Measurements from ENCODE around the gene MAPK13. TPM values are rescaled to one million over a fixed set of nuclear protein-coding genes. Genes with fewer than 3 reads are reported as not detected.
A peak's percentile ranks its signal among the peaks of the same experiment; 100 is the strongest.

Gene MAPK13
- total RNA-seq, 8 experiments from 2014 or later, result 0.42 to 6.8 (median 0.90) TPM

- no peak for ATAC-seq (replicated peaks in 6 of 8)
- peak overlapping the region; percentile 27 to 35 for H3K27ac ChIP-seq
- in situ Hi-C loops (cut with MboI; ENCODE audit: low pct_unique_long_range_greater_than_20kb in 2 of 9, low sequenced_read_pairs in 9 of 9, unreplicated experiment in 9 of 9), result loop anchor here in 4 of 9 experiments (10.0 to 25.0 kb wide), 2 partner anchors 52 to 230 kb away; no protein-coding TSS in a partner anchor
- peaks cover 35 to 38% of the 10 kb centered on the region in 2 donors for H3K4me1 ChIP-seq (replicated peaks in 1 of 2)
- 100% methylated on average over 1 of the region's 5 CpGs; no CpG with 5 or more reads in 9 of the 10 experiments for WGBS, 10 experiments
- no peak overlapping the region for H3K4me3 ChIP-seq
Observed at GRCh38 chr6:36132246-36132895, 2.1 kb downstream of the MAPK13 start.

GRCh38 chr6:36133148-36133547, 2.8 kb downstream of the MAPK13 start:
- H3K27ac ChIP-seq, result peak overlapping the region in 1 of 2 donors; percentile 35
- in situ Hi-C loops (cut with MboI; ENCODE audit: low pct_unique_long_range_greater_than_20kb in 2 of 9, low sequenced_read_pairs in 9 of 9, unreplicated experiment in 9 of 9), result loop anchor here in 4 of 9 experiments (10.0 to 25.0 kb wide), 2 partner anchors 52 to 229 kb away; no protein-coding TSS in a partner anchor
- WGBS, 10 experiments, result 77 to 100% (median 93%) methylated on average over 1 to 3 of the region's 4 CpGs; no CpG with 5 or more reads in 3 of the 10 experiments
- no peak for ATAC-seq (replicated peaks in 6 of 8)
- H3K4me3 ChIP-seq, result no peak overlapping the region
- peaks cover 35 to 38% of the 10 kb centered on the region in 2 donors for H3K4me1 ChIP-seq (replicated peaks in 1 of 2)

- 60 to 100% (median 96%) methylated on average over 1 to 2 of the region's 4 CpGs; no CpG with 5 or more reads in 2 of the 10 experiments for WGBS, 10 experiments
- H3K27ac ChIP-seq, result no peak overlapping the region
- ATAC-seq (replicated peaks in 6 of 8), result no peak
- peaks cover 35 to 38% of the 10 kb centered on the region in 2 donors for H3K4me1 ChIP-seq (replicated peaks in 1 of 2)
- no peak overlapping the region for H3K4me3 ChIP-seq
- in situ Hi-C loops (cut with MboI; ENCODE audit: low pct_unique_long_range_greater_than_20kb in 2 of 9, low sequenced_read_pairs in 9 of 9, unreplicated experiment in 9 of 9), result loop anchor here in 4 of 9 experiments (10.0 to 25.0 kb wide), 2 partner anchors 51 to 228 kb away; no protein-coding TSS in a partner anchor
Observed at GRCh38 chr6:36133912-36134311, 3.6 kb downstream of the MAPK13 start.

GRCh38 chr6:36135053-36135731, 4.9 kb downstream of the MAPK13 start:
- ATAC-seq (replicated peaks in 6 of 8), result no peak
- in situ Hi-C loops (cut with MboI; ENCODE audit: low pct_unique_long_range_greater_than_20kb in 2 of 9, low sequenced_read_pairs in 9 of 9, unreplicated experiment in 9 of 9), result loop anchor here in 4 of 9 experiments (10.0 to 25.0 kb wide), 2 partner anchors 50 to 227 kb away; no protein-coding TSS in a partner anchor
- WGBS, 10 experiments, result 46 to 100% (median 95%) methylated on average over 1 to 8 of the region's 13 CpGs; no CpG with 5 or more reads in 2 of the 10 experiments

GRCh38 chr6:36136034-36136433, 5.7 kb downstream of the MAPK13 start:
- in situ Hi-C loops (cut with MboI; ENCODE audit: low pct_unique_long_range_greater_than_20kb in 2 of 9, low sequenced_read_pairs in 9 of 9, unreplicated experiment in 9 of 9), result loop anchor here in 4 of 9 experiments (10.0 to 25.0 kb wide), 2 partner anchors 49 to 226 kb away; no protein-coding TSS in a partner anchor
- no peak for ATAC-seq (replicated peaks in 6 of 8)
- Histone ChIP-seq H3K27ac (no peak overlapping the region), H3K4me3 (no peak overlapping the region), H3K4me1 (replicated peaks in 1 of 2) (peaks cover 22 to 24% of the 10 kb centered on the region in 2 donors)
- WGBS, 10 experiments, result 0 to 60% (median 20%) methylated on average over 1 of the region's 2 CpGs; no CpG with 5 or more reads in 7 of the 10 experiments

More at GRCh38 chr6:36135053-36135731, 4.9 kb downstream of the MAPK13 start:
- H3K27ac ChIP-seq, result no peak overlapping the region
- H3K4me3 ChIP-seq, result no peak overlapping the region
- H3K4me1 ChIP-seq (replicated peaks in 1 of 2), result peaks cover 31% of the 10 kb centered on the region in 2 donors

- H3K27ac ChIP-seq, result no peak overlapping the region
- no peak overlapping the region for H3K4me3 ChIP-seq
- ATAC-seq (replicated peaks in 6 of 8), result no peak
- WGBS, 10 experiments, result 79 to 100% (median 85%) methylated on average over 1 to 8 of the region's 12 CpGs; no CpG with 5 or more reads in 7 of the 10 experiments
- in situ Hi-C loops (cut with MboI; ENCODE audit: low pct_unique_long_range_greater_than_20kb in 2 of 9, low sequenced_read_pairs in 9 of 9, unreplicated experiment in 9 of 9), result loop anchor here in 4 of 9 experiments (10.0 to 25.0 kb wide), 2 partner anchors 48 to 226 kb away; no protein-coding TSS in a partner anchor
- peaks cover 17 to 19% of the 10 kb centered on the region in 2 donors for H3K4me1 ChIP-seq (replicated peaks in 1 of 2)
Observed at GRCh38 chr6:36136551-36136950, 6.2 kb downstream of the MAPK13 start.

- ATAC-seq (replicated peaks in 6 of 8), result no peak
- 80 to 90% methylated on average over 3 to 9 of the region's 15 CpGs; no CpG with 5 or more reads in 8 of the 10 experiments for WGBS, 10 experiments
- in situ Hi-C loops (cut with MboI; ENCODE audit: low pct_unique_long_range_greater_than_20kb in 2 of 9, low sequenced_read_pairs in 9 of 9, unreplicated experiment in 9 of 9), result loop anchor here in 4 of 9 experiments (10.0 to 25.0 kb wide), 2 partner anchors 46 to 224 kb away; no protein-coding TSS in a partner anchor
- Histone ChIP-seq H3K4me3 (no peak overlapping the region), H3K27ac (no peak overlapping the region), H3K4me1 (replicated peaks in 1 of 2) (no peaks in the 10 kb centered on the region)
Observed at GRCh38 chr6:36138667-36139066, 8.4 kb downstream of the MAPK13 start.

- no peaks in the 10 kb centered on the region for H3K4me1 ChIP-seq (replicated peaks in 1 of 2)
- in situ Hi-C loops (cut with MboI; ENCODE audit: low pct_unique_long_range_greater_than_20kb in 2 of 9, low sequenced_read_pairs in 9 of 9, unreplicated experiment in 9 of 9), result loop anchor here in 4 of 9 experiments (10.0 to 25.0 kb wide), 2 partner anchors 45 to 223 kb away; no protein-coding TSS in a partner anchor
- no peak overlapping the region for H3K4me3 ChIP-seq
- WGBS, 10 experiments, result 0 to 100% (median 55%) methylated on average over 1 to 5 of the region's 7 CpGs; no CpG with 5 or more reads in 4 of the 10 experiments
- peak in 4 of 8 experiments; percentile 8 to 76 (median 38) for ATAC-seq (replicated peaks in 6 of 8)
- H3K27ac ChIP-seq, result no peak overlapping the region
Observed at GRCh38 chr6:36139431-36139830, 9.1 kb downstream of the MAPK13 start.

GRCh38 chr6:36139991-36140710, 9.8 kb downstream of the MAPK13 start:
- Histone ChIP-seq H3K4me1 (replicated peaks in 1 of 2) (no peaks in the 10 kb centered on the region), H3K4me3 (no peak overlapping the region), H3K27ac (no peak overlapping the region)
- WGBS, 10 experiments, result 20 to 96% (median 41%) methylated on average over 1 to 6 of the region's 8 CpGs; no CpG with 5 or more reads in 3 of the 10 experiments
- in situ Hi-C loops (cut with MboI; ENCODE audit: low pct_unique_long_range_greater_than_20kb in 2 of 9, low sequenced_read_pairs in 9 of 9, unreplicated experiment in 9 of 9), result loop anchor here in 4 of 9 experiments (10.0 to 25.0 kb wide), 2 partner anchors 45 to 222 kb away; no protein-coding TSS in a partner anchor
- peak in 2 of 8 experiments; percentile 62 to 68 for ATAC-seq (replicated peaks in 6 of 8)

GRCh38 chr6:36141091-36141490, 10.8 kb downstream of the MAPK13 start:
- 90 to 100% methylated on average over 1 to 2 of the region's 4 CpGs; no CpG with 5 or more reads in 8 of the 10 experiments for WGBS, 10 experiments
- no peak overlapping the region for H3K4me3 ChIP-seq
- in situ Hi-C loops (cut with MboI; ENCODE audit: low pct_unique_long_range_greater_than_20kb in 2 of 9, low sequenced_read_pairs in 9 of 9, unreplicated experiment in 9 of 9), result loop anchor here in 3 of 9 experiments (25.0 kb wide), 1 partner anchor 221 kb away; no protein-coding TSS in a partner anchor
- ATAC-seq (replicated peaks in 6 of 8), result no peak
- no peak overlapping the region for H3K27ac ChIP-seq
- H3K4me1 ChIP-seq (replicated peaks in 1 of 2), result no peaks in the 10 kb centered on the region

GRCh38 chr6:36141961-36142360, 11.6 kb downstream of the MAPK13 start:
- Histone ChIP-seq H3K4me1 (replicated peaks in 1 of 2) (no peaks in the 10 kb centered on the region), H3K4me3 (no peak overlapping the region), H3K27ac (no peak overlapping the region)
- WGBS, 10 experiments, result 80 to 100% (median 94%) methylated on average over 1 to 4 of the region's 4 CpGs; no CpG with 5 or more reads in 2 of the 10 experiments
- no peak for ATAC-seq (replicated peaks in 6 of 8)
- in situ Hi-C loops (cut with MboI; ENCODE audit: low pct_unique_long_range_greater_than_20kb in 2 of 9, low sequenced_read_pairs in 9 of 9, unreplicated experiment in 9 of 9), result loop anchor here in 3 of 9 experiments (25.0 kb wide), 1 partner anchor 220 kb away; no protein-coding TSS in a partner anchor

Measured in motor neuron (in vitro differentiated cells).